ENCODE results near the gene SEC23A. TPM values are rescaled to one million over a fixed set of nuclear protein-coding genes. Genes with fewer than 3 reads are reported as not detected.
"Not testable (repeated sequence)": the region's sequence is repeated elsewhere in the genome, so short reads cannot be mapped to it uniquely, and the experiment has no call there.

SEC23A gene
- total RNA-seq, 1 donor from 2014 or later: 60.0 TPM

GRCh38 chr14:39140170-39140569 is 37.1 kb upstream of the SEC23A start:
- DNase-seq (ENCODE audit: low spot score): no peak
- no peak for TF ChIP-seq EZH2phosphoT487 (IDR thresholded peaks at IDR 0.05)
- TF ChIP-seq CTCF (IDR thresholded peaks at IDR 0.05): no peak
- no peak for TF ChIP-seq EZH2 (IDR thresholded peaks at IDR 0.05)
- H3K27me3 Mint-ChIP-seq (ENCODE audit: insufficient read depth, low read depth): no peaks in the 10 kb centered on the region
- Histone ChIP-seq H3K4me2 (no peak overlapping the region), H3K4me1 (no peaks in the 10 kb centered on the region), H3K9ac (no peak overlapping the region), H3F3A (ENCODE audit: low read depth) (peaks cover 4% of the 10 kb centered on the region), H3K36me3 (peaks cover 12% of the 10 kb centered on the region), H3K9me3 (ENCODE audit: low read depth) (no peaks in the 10 kb centered on the region), H4K20me1 (ENCODE audit: low read depth) (no peaks in the 10 kb centered on the region), H3K79me2 (ENCODE audit: low read depth) (no peaks in the 10 kb centered on the region), H3K27ac (no peak overlapping the region), H3K27me3 (no peaks in the 10 kb centered on the region), H2AFZ (replicated peaks) (no peak overlapping the region), H3K4me3 (no peak overlapping the region)
- H3K36me3 Mint-ChIP-seq: peaks cover 22% of the 10 kb centered on the region
- no peak overlapping the region for H3K27ac Mint-ChIP-seq
- no peaks in the 10 kb centered on the region for H3K4me1 Mint-ChIP-seq
- no peak overlapping the region for H3K4me3 Mint-ChIP-seq
- H3K9me3 Mint-ChIP-seq: peaks cover 6% of the 10 kb centered on the region

- no peak overlapping the region for H3K9ac ChIP-seq
- H2AFZ ChIP-seq (replicated peaks): no peak overlapping the region
- H3K4me2 ChIP-seq: no peak overlapping the region
- H3K27ac Mint-ChIP-seq: no peak overlapping the region
- H3K9me3 Mint-ChIP-seq: peaks cover 6% of the 10 kb centered on the region
- no peak overlapping the region for H3K4me3 ChIP-seq
- H3K4me3 Mint-ChIP-seq: no peak overlapping the region
- no peaks in the 10 kb centered on the region for H3K4me1 ChIP-seq
- H3K36me3 ChIP-seq: peaks cover 21% of the 10 kb centered on the region
- H3K36me3 Mint-ChIP-seq: peaks cover 22% of the 10 kb centered on the region
- no peak for DNase-seq (ENCODE audit: low spot score)
- no peaks in the 10 kb centered on the region for H3K27me3 Mint-ChIP-seq (ENCODE audit: insufficient read depth, low read depth)
- no peaks in the 10 kb centered on the region for H4K20me1 ChIP-seq (ENCODE audit: low read depth)
- no peaks in the 10 kb centered on the region for H3K79me2 ChIP-seq (ENCODE audit: low read depth)
- H3F3A ChIP-seq (ENCODE audit: low read depth): peaks cover 4% of the 10 kb centered on the region
- H3K9me3 ChIP-seq (ENCODE audit: low read depth): no peaks in the 10 kb centered on the region
- TF ChIP-seq EZH2phosphoT487 (IDR thresholded peaks at IDR 0.05) (no peak), CTCF (IDR thresholded peaks at IDR 0.05) (no peak), EZH2 (IDR thresholded peaks at IDR 0.05) (no peak)
- H3K27me3 ChIP-seq: no peaks in the 10 kb centered on the region
- no peak overlapping the region for H3K27ac ChIP-seq
- no peaks in the 10 kb centered on the region for H3K4me1 Mint-ChIP-seq
These were observed 35.4 kb upstream of the SEC23A start for GRCh38 chr14:39138440-39138839.

GRCh38 chr14:39137835-39138234 is 34.8 kb upstream of the SEC23A start:
- not testable (repeated sequence) for H4K20me1 ChIP-seq (ENCODE audit: low read depth); DNase-seq (ENCODE audit: low spot score); H3K9me3 ChIP-seq (ENCODE audit: low read depth); H3K4me1 Mint-ChIP-seq; H3K4me1 ChIP-seq; H3K4me3 ChIP-seq; H3K79me2 ChIP-seq (ENCODE audit: low read depth); H3K27ac Mint-ChIP-seq; H3K27ac ChIP-seq; H3K9ac ChIP-seq; H2AFZ ChIP-seq (replicated peaks); H3K4me3 Mint-ChIP-seq; H3K9me3 Mint-ChIP-seq; H3K27me3 ChIP-seq; H3K4me2 ChIP-seq; H3K27me3 Mint-ChIP-seq (ENCODE audit: insufficient read depth, low read depth); H3F3A ChIP-seq (ENCODE audit: low read depth)
- peaks cover 19% of the 10 kb centered on the region for H3K36me3 Mint-ChIP-seq
- peaks cover 24% of the 10 kb centered on the region for H3K36me3 ChIP-seq

GRCh38 chr14:39122330-39123138 is 19.5 kb upstream of the SEC23A start:
- no peaks in the 10 kb centered on the region for H3K9me3 Mint-ChIP-seq
- peaks cover 9% of the 10 kb centered on the region for H3K36me3 ChIP-seq

More at GRCh38 chr14:39122330-39123138, 19.5 kb upstream of the SEC23A start:
- Histone ChIP-seq H3K4me2 (no peak overlapping the region), H3K4me1 (no peaks in the 10 kb centered on the region), H3K27me3 (no peaks in the 10 kb centered on the region), H4K20me1 (ENCODE audit: low read depth) (no peaks in the 10 kb centered on the region), H3K27ac (no peak overlapping the region), H3K9me3 (ENCODE audit: low read depth) (no peaks in the 10 kb centered on the region), H2AFZ (replicated peaks) (no peak overlapping the region), H3K4me3 (no peak overlapping the region), H3K9ac (no peak overlapping the region), H3K79me2 (ENCODE audit: low read depth) (no peaks in the 10 kb centered on the region), H3F3A (ENCODE audit: low read depth) (no peaks in the 10 kb centered on the region)
- Mint-ChIP-seq H3K4me3 (no peak overlapping the region), H3K4me1 (no peaks in the 10 kb centered on the region), H3K36me3 (peaks cover 10% of the 10 kb centered on the region), H3K27me3 (ENCODE audit: insufficient read depth, low read depth) (no peaks in the 10 kb centered on the region), H3K27ac (no peak overlapping the region)
- no peak for DNase-seq (ENCODE audit: low spot score)
- TF ChIP-seq CTCF (IDR thresholded peaks at IDR 0.05): no peak
- no peak for TF ChIP-seq EZH2phosphoT487 (IDR thresholded peaks at IDR 0.05)
- TF ChIP-seq EZH2 (IDR thresholded peaks at IDR 0.05): no peak
